ENCODE results near the gene TMEM170B.

- TF ChIP-seq CTCF (IDR thresholded peaks at IDR 0.05): no peak
- TF ChIP-seq EP300 (IDR thresholded peaks at IDR 0.05): no peak
- TF ChIP-seq POLR2A (IDR thresholded peaks at IDR 0.05): no peak
Measured at GRCh38 chr6:11497881-11498280, 39.7 kb upstream of the TMEM170B start.
